ENCODE results near the gene SGCA. TPM values are rescaled to one million over a fixed set of nuclear protein-coding genes. Genes with fewer than 3 reads are reported as not detected.

Gene SGCA
- total RNA-seq, 2 experiments from 2014 or later = not detected

DNA sequence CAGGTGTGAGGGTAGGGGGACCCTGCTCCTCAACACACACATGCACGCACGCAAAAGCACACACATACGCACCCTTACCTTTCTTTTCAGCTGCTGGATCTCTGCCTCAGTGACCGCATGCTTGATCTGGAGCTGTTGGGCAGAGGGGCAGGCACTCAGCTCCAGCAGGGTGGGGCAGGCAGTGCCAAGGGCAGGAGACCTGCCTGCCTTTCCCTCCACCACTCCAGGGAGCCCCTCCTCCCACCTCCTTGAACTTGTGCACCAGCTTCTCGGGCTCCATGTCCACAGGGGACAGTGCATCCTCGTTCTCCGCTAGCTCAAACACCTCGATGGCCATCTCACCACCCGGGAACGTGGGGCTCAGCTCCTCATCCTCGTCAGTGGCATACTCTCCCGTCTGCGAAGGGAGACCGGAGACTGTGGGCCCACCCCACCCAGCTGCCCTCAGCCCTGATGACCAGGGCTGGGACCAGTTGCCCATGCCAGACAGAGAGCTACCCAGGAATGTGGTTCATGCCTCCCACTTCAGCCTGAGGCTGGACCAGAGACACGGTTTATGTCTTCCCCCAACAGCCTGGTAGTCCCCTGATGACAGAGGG is 26.5 kb upstream of the SGCA start:
- POLR2A ChIA-PET = no interaction called here
- Mint-ChIP-seq H3K4me1 (peaks cover 59% of the 10 kb centered on the region), H3K4me3 (no peak overlapping the region), H3K36me3 (ENCODE audit: low read depth) (peaks cover 79% of the 10 kb centered on the region), H3K27me3 (no peaks in the 10 kb centered on the region), H3K9me3 (no peaks in the 10 kb centered on the region), H3K27ac (peak overlapping the region; percentile 85)
- CTCF ChIA-PET = interaction anchor here (0.5 to 5.6 kb wide), 18 partner anchors 8 to 159 kb away, joined by 3 to 40 read pairs (median 4); partner anchors contain the start of genes PPP1R9B and SAMD14
- DNase-seq = no peak

- ChIA-PET CTCF (interaction anchor here (1.2 to 5.6 kb wide), 11 partner anchors 7 to 158 kb away, joined by 3 to 40 read pairs (median 5); partner anchors contain the start of genes PPP1R9B and SAMD14), POLR2A (no interaction called here)
- Mint-ChIP-seq H3K36me3 (ENCODE audit: low read depth) (peaks cover 84% of the 10 kb centered on the region), H3K27me3 (no peaks in the 10 kb centered on the region), H3K27ac (peak overlapping the region; percentile 85), H3K4me1 (peaks cover 67% of the 10 kb centered on the region), H3K4me3 (peak overlapping the region; percentile 60), H3K9me3 (no peaks in the 10 kb centered on the region)
- DNase-seq = peak; percentile 85
Measured at GRCh38 chr17:50139950-50140885, 25.6 kb upstream of the SGCA start.

- ChIA-PET POLR2A (no interaction called here), CTCF (interaction anchor here (1.2 to 5.6 kb wide), 6 partner anchors 11 to 157 kb away, joined by 3 to 40 read pairs (median 6); partner anchors contain the start of gene PPP1R9B)
- Mint-ChIP-seq H3K27ac (peak overlapping the region; percentile 85), H3K36me3 (ENCODE audit: low read depth) (peaks cover 87% of the 10 kb centered on the region), H3K4me3 (peak overlapping the region; percentile 60), H3K9me3 (no peaks in the 10 kb centered on the region), H3K4me1 (peaks cover 75% of the 10 kb centered on the region), H3K27me3 (no peaks in the 10 kb centered on the region)
- no peak for DNase-seq
Measured at GRCh38 chr17:50141026-50141744, 24.6 kb upstream of the SGCA start.

- DNase-seq = no peak
- POLR2A ChIA-PET = no interaction called here
- CTCF ChIA-PET = interaction anchor here (1.2 to 5.6 kb wide), 5 partner anchors 10 to 47 kb away, joined by 3 to 40 read pairs (median 9); partner anchors contain the start of genes PDK2 and PPP1R9B
- peaks cover 84% of the 10 kb centered on the region for H3K36me3 Mint-ChIP-seq (ENCODE audit: low read depth)
- peak overlapping the region; percentile 70 for H3K27ac Mint-ChIP-seq
- H3K9me3 Mint-ChIP-seq = no peaks in the 10 kb centered on the region
- H3K4me1 Mint-ChIP-seq = peaks cover 80% of the 10 kb centered on the region
- no peaks in the 10 kb centered on the region for H3K27me3 Mint-ChIP-seq
- peak overlapping the region; percentile 55 for H3K4me3 Mint-ChIP-seq
Measured at GRCh38 chr17:50141745-50142110, 24.1 kb upstream of the SGCA start.

DNA sequence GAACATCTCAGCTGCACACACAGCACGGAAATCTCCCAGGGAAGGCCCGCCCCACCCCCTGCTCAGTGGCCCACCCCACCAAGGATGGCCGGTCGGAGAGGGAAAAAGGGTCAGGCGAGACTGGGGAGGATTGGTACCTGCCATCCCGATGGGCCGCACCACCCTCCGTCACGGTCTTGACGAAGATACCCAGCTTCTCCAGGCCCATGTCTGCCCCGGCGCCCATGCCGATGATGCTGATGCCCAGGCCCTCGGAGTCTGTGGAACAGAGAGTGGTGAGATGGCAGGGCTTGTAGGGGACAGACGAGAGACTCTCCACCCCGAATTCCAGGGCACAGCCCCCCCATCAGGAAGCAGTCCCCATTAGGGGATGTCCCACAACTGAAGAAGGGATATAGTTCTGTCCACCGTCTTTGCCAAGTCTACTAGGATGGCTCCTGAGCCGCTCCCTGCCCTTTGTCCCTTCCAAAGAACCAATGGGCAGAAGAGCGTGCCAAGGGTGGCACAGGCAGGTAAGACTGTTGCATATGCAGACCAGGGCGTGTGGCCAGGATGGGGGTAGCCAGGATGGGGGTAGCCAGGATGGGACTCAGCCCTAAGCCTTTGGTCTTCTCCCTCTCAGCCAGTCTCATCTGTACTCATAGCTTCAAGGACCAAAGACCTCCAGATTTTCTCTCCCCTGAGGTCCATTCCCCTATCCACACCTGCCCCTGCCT is 22.2 kb upstream of the SGCA start:
- ChIA-PET CTCF (interaction anchor here (1.4 to 2.1 kb wide), 3 partner anchors 18 to 49 kb away, joined by 4 to 9 read pairs (median 5); partner anchors contain the start of gene PDK2), POLR2A (no interaction called here)
- DNase-seq = no peak
- Mint-ChIP-seq H3K27ac (peak overlapping the region; percentile 27), H3K4me3 (no peak overlapping the region), H3K4me1 (peaks cover 83% of the 10 kb centered on the region), H3K27me3 (no peaks in the 10 kb centered on the region), H3K36me3 (ENCODE audit: low read depth) (peaks cover 80% of the 10 kb centered on the region), H3K9me3 (no peaks in the 10 kb centered on the region)

DNA sequence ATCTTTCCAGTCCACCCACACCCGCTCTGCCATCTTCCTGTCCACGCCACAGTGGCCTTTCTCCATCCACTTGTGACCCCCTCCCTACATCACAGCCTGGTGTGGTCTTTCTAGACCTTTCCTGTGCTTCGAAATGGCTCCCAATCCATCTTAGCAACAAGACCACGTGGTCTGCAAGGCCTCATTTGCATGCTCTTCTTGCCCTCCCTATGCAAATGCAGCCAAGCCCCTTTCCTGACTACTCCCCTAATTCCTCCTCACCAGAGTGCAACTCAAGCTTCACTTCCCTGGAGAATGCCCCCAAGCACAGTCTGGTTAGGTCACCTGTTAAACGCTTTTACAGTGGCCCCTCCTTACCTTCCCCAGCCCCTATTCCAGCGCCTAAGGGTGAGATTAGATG is 21.4 kb upstream of the SGCA start:
- Mint-ChIP-seq H3K9me3 (no peaks in the 10 kb centered on the region), H3K27ac (peak overlapping the region; percentile 27), H3K4me1 (peaks cover 82% of the 10 kb centered on the region), H3K27me3 (no peaks in the 10 kb centered on the region), H3K36me3 (ENCODE audit: low read depth) (peaks cover 78% of the 10 kb centered on the region), H3K4me3 (no peak overlapping the region)
- CTCF ChIA-PET = interaction anchor here (1.4 to 1.9 kb wide), 3 partner anchors 8 to 27 kb away, joined by 4 read pairs; no protein-coding TSS in a partner anchor
- POLR2A ChIA-PET = no interaction called here
- no peak for DNase-seq

DNA sequence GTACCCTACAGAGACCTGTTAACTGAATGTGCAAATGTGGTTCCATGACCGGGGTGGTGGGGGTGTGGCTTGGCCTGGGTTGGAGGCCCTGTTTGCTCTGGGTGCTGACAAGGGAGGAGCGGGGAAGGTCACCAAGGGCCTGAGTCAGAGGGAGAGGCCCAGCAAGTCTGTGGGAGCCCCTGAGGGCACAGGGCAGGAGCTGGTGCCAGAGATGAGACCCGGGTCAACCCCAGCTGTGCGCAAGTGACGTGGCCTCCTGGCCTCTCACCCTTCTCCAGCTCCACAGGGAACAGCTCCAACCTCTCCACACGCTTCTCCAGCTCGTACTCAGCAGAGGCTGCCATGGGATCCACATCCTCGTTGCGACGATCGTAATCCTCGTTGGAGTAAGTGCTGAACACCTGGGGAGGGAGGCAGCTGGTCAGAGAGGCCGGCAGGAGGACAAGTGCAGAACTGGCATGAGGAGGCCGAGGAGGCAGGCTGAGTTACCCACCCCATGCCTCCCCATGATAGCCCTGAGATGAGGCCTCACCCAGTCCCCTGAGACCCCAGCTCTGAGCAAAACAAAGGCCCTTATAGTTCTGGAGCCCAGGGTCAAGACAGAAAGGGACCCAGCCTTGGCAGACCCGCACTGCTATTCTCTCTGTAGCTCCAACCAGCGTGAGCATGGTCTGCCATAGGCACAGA is 20.8 kb upstream of the SGCA start:
- ChIA-PET CTCF (interaction anchor here (1.3 to 3.0 kb wide), 6 partner anchors 9 to 51 kb away, joined by 3 to 18 read pairs (median 4); partner anchors contain the start of gene PDK2), POLR2A (no interaction called here)
- no peak for DNase-seq
- no peak overlapping the region for H3K27ac Mint-ChIP-seq
- H3K9me3 Mint-ChIP-seq = no peaks in the 10 kb centered on the region
- peaks cover 72% of the 10 kb centered on the region for H3K36me3 Mint-ChIP-seq (ENCODE audit: low read depth)
- peaks cover 76% of the 10 kb centered on the region for H3K4me1 Mint-ChIP-seq
- no peaks in the 10 kb centered on the region for H3K27me3 Mint-ChIP-seq
- H3K4me3 Mint-ChIP-seq = peak overlapping the region; percentile 13

DNA sequence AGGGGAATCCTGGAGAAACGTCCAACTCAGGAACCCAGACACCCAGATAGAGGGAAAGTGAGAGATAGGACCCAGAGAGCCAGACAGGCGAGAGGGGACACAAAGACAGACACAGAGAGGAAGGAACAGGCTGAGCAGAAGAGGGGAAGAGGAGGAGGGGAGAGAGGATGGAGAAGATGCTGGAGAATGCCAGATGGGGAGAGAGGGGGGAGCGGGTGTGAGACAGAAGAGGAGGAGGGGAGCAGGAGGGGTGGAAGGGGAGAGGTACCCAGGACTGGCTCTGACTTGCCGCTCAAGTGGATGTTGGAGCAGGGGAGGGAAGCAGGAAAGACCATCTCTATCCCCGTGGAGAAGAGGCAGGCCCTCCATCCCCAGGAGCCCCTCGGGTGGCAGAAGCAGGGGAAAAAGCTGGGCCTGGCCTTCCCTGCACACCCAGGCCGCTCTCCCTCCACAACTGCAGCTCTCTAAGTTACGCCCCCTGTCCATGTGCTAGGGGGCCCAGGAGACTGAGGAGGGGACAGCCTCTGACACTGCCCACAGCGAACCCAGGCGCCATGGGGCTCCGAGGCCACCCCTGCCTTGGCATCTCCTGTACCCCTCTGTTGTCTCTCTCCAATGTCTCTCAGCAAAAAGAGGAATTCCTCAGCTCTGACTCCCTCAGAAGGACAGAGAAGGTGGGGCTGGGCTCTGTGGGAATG is 20.1 kb upstream of the SGCA start:
- Mint-ChIP-seq H3K4me3 (peak overlapping the region; percentile 13), H3K27me3 (no peaks in the 10 kb centered on the region), H3K4me1 (peaks cover 69% of the 10 kb centered on the region), H3K27ac (no peak overlapping the region), H3K9me3 (no peaks in the 10 kb centered on the region), H3K36me3 (ENCODE audit: low read depth) (peaks cover 65% of the 10 kb centered on the region)
- no peak for DNase-seq
- CTCF ChIA-PET = interaction anchor here (0.9 to 3.0 kb wide), 9 partner anchors 9 to 57 kb away, joined by 3 to 18 read pairs (median 4); partner anchors contain the start of gene PDK2
- POLR2A ChIA-PET = no interaction called here

DNA sequence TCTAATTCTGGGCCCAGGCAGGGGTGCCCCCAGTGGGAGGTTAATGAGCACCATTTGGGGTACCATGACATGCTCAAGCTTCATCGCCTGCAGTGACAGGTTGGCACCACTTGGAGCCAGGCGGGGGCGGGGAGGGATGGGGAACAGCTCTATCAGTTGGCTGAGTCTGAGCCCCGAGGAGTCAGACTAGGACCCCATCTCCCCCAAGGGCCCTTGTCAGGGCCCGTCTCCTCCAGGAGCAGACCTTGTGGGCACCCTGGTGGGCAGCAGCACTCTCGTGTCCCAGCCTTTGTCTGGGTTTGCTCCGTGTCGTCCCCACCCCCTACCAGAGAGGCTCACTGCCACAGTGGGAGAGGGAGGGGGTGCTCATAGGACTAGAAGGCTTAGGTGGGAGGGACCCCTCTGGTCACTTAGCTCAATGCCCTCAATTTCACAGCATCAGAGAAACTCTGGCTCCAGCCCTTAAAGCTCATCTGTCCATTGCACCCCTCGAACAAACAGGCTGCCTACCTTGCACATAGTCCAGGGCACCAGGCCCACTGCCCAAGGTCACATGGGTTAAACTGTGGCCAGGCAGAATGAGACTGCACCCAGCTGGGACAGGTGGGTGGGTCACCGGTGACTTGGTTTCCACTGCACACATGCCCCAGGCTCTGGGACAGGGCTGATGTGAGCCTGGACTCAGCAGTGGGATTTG is 19.4 kb upstream of the SGCA start:
- ChIA-PET CTCF (interaction anchor here (0.9 to 3.0 kb wide), 9 partner anchors 9 to 58 kb away, joined by 3 to 18 read pairs (median 4); partner anchors contain the start of gene SAMD14), POLR2A (interaction anchor here (0.6 kb wide), 1 partner anchor 16 kb away, joined by 5 read pairs; no protein-coding TSS in a partner anchor)
- Mint-ChIP-seq H3K4me1 (peaks cover 63% of the 10 kb centered on the region), H3K27me3 (no peaks in the 10 kb centered on the region), H3K27ac (peak overlapping the region; percentile 87), H3K9me3 (no peaks in the 10 kb centered on the region), H3K4me3 (peak overlapping the region; percentile 93), H3K36me3 (ENCODE audit: low read depth) (peaks cover 58% of the 10 kb centered on the region)
- no peak for DNase-seq

DNA sequence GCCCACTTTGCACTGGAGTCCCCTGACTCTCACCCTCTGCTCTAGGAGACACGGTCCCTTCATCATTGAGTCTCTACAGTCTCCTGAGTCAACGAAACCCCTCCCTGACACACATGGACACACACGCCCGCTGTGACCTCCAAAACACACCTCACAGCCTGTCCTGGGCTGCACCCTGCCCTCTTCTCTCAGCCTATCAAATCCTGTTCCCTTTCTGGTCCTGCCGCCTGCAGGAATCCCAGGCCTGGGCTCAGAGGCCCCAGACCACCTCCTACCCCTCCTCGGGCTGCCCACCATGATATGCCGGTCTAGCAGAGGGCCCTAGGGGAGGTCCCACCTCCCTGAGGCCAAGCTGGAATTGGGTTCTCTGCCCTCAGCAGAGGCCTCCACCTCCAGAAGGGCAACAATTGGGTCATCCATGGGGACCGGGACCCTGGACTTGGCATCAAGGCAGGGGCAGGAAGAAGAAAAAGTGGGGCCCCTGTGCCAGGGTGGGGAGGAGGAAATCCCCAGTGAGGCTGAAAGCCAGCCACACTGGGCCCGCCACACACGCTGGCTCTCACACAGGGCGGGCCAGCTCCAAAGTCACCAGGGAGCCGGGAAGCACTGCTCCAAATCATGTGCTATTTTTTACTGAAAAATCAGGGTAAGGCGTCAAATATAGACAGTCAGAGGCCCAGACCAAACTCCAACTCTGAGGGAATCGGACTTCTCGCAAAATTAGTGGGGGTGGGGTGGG is 18.7 kb upstream of the SGCA start:
- no peak for DNase-seq
- H3K4me3 Mint-ChIP-seq = peak overlapping the region; percentile 93
- H3K9me3 Mint-ChIP-seq = no peaks in the 10 kb centered on the region
- H3K27me3 Mint-ChIP-seq = no peaks in the 10 kb centered on the region
- CTCF ChIA-PET = interaction anchor here (0.9 to 3.0 kb wide), 10 partner anchors 8 to 60 kb away, joined by 3 to 18 read pairs (median 4); partner anchors contain the start of gene SAMD14
- H3K4me1 Mint-ChIP-seq = peaks cover 62% of the 10 kb centered on the region
- peaks cover 51% of the 10 kb centered on the region for H3K36me3 Mint-ChIP-seq (ENCODE audit: low read depth)
- POLR2A ChIA-PET = interaction anchor here (0.6 kb wide), 1 partner anchor 17 kb away, joined by 5 read pairs; no protein-coding TSS in a partner anchor
- peak overlapping the region; percentile 87 for H3K27ac Mint-ChIP-seq

All from activated CD4-positive, alpha-beta T cell treated with anti-CD3 and anti-CD28 coated beads, Interleukin-2, amount 10 ng/mL, durations not matched to agents 7 days and 5 days (primary cell).